GM18526 (cell line): Measurements from ENCODE around the gene RTN4RL1.

ENCODE experiments used
- POLR2A ChIP-seq: IDR thresholded peaks from 3 replicates; pipeline ENCODE4 v1.6.1; 2011; ENCODE audit not compliant: insufficient read length; ENCODE audit errors: extremely low read depth

The RTN4RL1 gene

GRCh38 chr17:1933875-1934715 is 91.0 kb downstream of the RTN4RL1 start:
- no peak for TF ChIP-seq POLR2A

DNA sequence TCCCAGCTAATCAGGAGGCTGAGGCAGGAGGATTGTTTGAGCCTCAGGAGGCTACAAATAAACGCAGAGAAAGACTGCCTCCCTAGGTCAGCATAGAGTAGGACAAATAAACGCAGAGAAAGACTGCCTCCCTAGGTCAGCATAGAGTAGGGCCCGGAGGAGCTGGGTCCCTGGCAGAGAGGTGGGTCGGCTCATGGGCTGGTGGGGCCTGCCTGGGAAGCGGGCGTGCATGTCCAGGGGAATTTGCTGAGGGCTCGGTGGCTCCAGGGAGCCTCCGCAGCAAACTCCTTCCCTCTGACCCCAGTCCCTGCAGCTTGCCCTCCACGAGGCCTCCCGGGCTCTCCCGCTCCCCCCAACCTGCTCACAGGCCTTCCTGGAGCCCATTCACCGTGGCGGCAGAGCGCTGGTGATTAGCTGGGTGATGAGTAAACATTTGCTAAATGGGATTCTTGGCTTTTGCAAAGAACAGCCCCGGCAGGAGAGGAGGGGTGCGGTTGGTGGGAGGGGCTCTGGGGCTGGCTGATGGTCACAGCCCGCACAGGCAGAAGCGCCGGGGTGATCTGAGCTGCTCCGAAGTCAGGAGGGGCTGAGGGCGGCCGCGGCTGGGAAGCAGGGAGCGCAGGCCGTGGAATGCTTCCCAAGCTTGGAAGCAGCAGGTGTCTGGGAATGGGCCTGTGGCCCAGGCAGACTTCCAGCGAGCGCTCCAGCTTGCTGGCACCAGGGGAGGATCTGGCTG is 93.1 kb downstream of the RTN4RL1 start:
- TF ChIP-seq POLR2A, result no peak

DNA sequence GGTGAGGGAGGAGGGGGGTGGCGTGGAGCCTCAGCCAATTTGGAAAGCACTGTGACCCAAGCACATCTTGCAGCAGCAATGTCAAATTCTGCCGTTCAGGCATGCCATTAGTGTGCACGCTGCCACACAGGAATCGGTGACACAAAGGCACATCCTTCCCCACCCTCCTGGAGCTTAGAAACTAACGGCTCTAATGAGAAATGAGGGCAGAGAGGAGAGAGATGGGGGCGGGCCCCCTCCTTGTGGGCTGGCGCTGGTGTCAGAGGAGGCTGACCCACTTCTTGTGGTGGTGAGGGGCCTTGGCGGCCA is 94.8 kb downstream of the RTN4RL1 start:
- TF ChIP-seq POLR2A, result no peak

GRCh38 chr17:1928976-1929375 is 96.2 kb downstream of the RTN4RL1 start:
- TF ChIP-seq POLR2A, result no peak

DNA sequence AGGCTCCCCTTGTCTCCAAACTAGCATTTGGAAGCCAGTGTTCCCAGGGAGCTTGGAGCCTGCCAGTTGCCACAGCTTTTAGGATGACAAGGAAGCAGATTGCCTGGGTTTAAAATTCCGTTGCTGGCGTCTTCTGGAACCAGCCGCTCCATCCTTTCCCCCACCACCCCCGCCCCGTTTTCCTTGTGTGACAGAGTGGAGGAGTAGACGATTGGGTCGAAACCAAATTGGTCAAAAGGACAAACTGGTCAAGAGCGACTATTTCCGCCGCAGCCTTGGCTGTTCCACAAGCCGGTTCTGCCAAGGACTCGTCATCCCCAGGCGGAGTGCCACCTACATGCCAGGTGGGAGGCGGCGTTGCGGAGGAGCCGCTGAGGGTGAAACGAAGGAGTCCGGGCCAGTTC is 104.2 kb downstream of the RTN4RL1 start:
- no peak for TF ChIP-seq POLR2A

GRCh38 chr17:1919201-1919600 is 105.9 kb downstream of the RTN4RL1 start:
- no peak for TF ChIP-seq POLR2A

GRCh38 chr17:1918346-1919162 is 106.6 kb downstream of the RTN4RL1 start:
- no peak for TF ChIP-seq POLR2A

DNA sequence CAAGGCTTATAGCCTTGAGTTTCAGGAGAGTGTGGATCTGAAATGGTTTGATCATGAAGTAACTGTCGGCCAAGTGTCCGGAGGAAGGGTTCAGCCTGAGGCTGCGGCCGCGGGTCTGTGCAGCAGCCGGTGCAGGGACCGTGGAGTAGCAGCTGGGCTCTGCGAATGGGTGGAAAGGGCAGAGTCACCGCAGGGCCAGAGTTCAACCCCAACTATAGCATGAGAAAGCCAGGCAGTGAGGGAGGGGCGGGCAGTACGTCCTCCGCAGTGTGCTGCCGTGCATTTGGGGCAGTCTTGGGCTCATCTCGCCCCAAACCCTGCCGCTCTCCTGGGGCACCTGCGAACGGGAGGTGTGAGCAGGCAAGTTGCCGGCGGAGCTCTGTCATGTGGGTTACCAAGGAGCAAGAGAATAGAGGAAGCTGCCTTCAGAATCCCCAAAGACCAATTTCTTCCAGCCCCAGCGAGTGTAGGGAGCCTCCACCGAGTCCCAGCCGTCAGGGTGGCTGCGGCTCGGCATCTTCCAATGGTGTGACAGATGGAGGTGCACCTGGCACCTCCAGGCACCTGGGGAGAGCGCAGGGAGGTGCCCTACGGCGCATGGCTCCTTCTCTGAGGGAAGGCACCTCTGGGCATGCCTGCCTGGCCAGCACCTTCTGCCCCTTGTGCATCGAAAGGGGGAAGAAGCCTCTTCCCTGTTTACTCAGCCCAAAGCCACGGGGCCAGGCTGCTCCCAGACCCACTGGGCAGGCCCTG is 108.0 kb downstream of the RTN4RL1 start:
- TF ChIP-seq POLR2A, result no peak

DNA sequence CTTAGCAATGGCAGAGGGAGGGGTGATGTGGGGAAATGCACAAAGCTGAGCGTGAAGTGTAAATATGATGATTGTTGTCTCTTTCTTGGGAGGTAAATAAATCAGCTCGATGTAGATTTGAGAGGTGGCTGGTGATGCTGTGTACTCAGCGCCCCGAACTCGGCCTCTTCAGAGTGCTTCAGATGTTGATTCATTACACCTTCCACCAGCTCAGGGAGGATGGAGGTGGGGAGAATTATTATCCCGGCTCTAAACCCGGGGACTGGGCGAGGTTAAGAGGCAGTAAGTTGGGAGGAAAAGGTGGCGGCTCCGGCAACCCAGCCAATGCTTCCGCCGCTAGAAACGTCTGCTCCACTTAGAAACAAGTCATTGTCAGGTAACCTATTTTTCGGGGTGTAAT is 108.8 kb downstream of the RTN4RL1 start:
- no peak for TF ChIP-seq POLR2A

- no peak for TF ChIP-seq POLR2A
Observed at GRCh38 chr17:1915889-1916288, 109.2 kb downstream of the RTN4RL1 start.

DNA sequence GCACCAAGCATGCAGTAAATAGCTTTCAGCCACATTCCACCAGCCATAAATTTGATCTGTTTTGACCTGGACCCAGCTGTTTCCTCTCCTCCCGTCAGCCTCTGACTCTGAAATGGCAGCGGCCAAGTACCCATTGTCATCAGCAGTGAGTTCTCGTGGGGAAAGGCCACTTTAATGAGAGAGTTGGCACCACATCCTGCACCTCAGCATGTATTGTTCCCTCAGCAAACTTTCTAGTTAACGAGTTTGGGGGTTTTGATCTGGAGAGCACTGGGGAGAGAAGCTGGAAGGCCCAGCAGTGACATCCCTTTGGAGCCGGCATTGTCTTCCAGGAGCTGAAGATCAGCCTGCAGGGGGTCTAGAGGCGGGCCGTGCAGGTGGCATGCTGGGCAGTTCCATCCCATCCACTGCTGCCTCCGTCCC is 110.5 kb downstream of the RTN4RL1 start:
- no peak for TF ChIP-seq POLR2A

GRCh38 chr17:1913702-1914101 is 111.4 kb downstream of the RTN4RL1 start:
- no peak for TF ChIP-seq POLR2A

DNA sequence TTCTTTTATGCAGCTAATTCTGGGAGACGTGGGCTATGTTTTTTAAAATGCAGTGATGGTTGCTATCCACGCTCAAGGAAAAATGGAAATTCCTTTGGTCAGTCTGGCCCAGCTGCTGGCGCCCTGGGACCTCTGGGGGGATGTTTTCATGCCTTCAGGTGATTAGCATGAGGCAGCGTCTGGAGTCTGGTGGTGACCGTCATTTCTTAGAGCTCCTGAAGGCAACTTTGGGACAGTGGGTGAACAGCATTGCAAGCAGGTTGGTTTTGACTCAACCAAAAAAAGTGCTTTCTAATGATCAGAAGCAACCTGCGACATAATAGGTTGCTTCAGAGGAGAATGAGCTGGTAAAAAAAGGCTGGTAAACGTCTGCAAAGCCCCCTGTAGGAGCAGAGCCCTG is 113.0 kb downstream of the RTN4RL1 start:
- no peak for TF ChIP-seq POLR2A

GRCh38 chr17:1909985-1910384 is 115.1 kb downstream of the RTN4RL1 start:
- no peak for TF ChIP-seq POLR2A

DNA sequence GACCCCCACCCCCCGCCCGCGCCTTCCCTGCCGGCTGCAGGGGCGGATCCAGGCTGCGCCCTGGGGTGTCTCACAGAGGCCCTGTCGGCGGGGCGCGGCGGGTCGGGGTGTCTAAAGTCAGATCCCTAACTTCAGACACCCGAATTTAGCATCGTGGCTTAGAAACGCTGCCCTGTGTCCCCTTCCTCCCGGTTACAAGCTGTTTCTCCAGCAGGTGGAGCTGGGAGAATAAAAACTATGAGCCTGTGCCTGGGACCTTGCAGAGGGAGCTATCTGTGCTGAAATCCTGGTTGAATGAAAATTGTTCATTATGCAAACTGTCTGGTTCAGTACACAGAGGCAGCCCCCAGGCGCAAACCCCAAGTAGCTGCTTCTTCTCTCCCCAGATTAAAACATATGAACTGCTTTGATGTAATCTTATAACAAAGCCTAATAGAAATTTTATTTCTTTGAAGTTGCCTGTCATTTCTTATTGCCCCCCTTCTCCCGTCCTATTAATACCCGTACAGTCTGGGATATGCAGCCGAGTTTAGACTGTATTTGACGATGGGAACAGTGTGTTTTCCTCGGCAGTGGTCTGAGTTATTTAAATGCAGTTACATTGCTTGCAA is 116.3 kb downstream of the RTN4RL1 start:
- TF ChIP-seq POLR2A, result no peak
